Suprapubic skin (tissue), 4 donors: ENCODE data around the gene USP14.

ENCODE experiments used
- EP300 ChIP-seq: sonication (generic); formaldehyde crosslinking; IDR thresholded peaks from one replicate; pipeline ENCODE4 v1.6.1; 2017; ENCODE audit warnings: antibody characterized with exemption
- POLR2A ChIP-seq, 2 donors: fragments of 450-650 bp; IDR thresholded peaks; one replicate each; pipeline ENCODE4 v1.6.1; 2017; ENCODE audit warnings: antibody characterized with exemption in 2 of 2, mild to moderate bottlenecking in 2 of 2, moderate library complexity in 2 of 2
- POLR2AphosphoS5 ChIP-seq, 3 donors: sonication (generic); formaldehyde crosslinking; IDR thresholded peaks; one replicate each; pipeline ENCODE4 v1.6.1; 2017; ENCODE audit warnings: antibody characterized with exemption in 3 of 3
- TF ChIP-seq, protein P1 (sequence below), 2 donors: fragments of 200-600 bp in 1 of 2; fragments of 450-650 bp in 1 of 2; sonication (generic) in 1 of 2; IDR thresholded peaks; one replicate each; pipeline ENCODE4 v1.5.1; 2016 to 2019; ENCODE audit warnings: antibody characterized with exemption in 2 of 2, mild to moderate bottlenecking in 1 of 2, moderate library complexity in 1 of 2

GRCh38 chr18:260547-260946 lies 102.2 kb downstream of the USP14 start:
- TF ChIP-seq, protein P1, sequence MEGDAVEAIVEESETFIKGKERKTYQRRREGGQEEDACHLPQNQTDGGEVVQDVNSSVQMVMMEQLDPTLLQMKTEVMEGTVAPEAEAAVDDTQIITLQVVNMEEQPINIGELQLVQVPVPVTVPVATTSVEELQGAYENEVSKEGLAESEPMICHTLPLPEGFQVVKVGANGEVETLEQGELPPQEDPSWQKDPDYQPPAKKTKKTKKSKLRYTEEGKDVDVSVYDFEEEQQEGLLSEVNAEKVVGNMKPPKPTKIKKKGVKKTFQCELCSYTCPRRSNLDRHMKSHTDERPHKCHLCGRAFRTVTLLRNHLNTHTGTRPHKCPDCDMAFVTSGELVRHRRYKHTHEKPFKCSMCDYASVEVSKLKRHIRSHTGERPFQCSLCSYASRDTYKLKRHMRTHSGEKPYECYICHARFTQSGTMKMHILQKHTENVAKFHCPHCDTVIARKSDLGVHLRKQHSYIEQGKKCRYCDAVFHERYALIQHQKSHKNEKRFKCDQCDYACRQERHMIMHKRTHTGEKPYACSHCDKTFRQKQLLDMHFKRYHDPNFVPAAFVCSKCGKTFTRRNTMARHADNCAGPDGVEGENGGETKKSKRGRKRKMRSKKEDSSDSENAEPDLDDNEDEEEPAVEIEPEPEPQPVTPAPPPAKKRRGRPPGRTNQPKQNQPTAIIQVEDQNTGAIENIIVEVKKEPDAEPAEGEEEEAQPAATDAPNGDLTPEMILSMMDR (IDR thresholded peaks at IDR 0.05), result no peak
- TF ChIP-seq POLR2A (IDR thresholded peaks at IDR 0.05) (no peak), EP300 (no peak), POLR2AphosphoS5 (IDR thresholded peaks at IDR 0.05) (no peak)
